SK-N-SH (cell line): ENCODE results near the gene HERC3.

Source experiments
- ELF1 ChIP-seq: IDR thresholded peaks from 2 replicates; pipeline ENCODE4 v1.4.0; 2012
- EP300 ChIP-seq, 2 experiments: IDR thresholded peaks; 2 replicates each; pipeline versions ENCODE4 v1.4.0 to v1.6.1; 2012; ENCODE audit warnings: borderline replicate concordance in 1 of 2, low read depth in 1 of 2, low read length in 1 of 2
- FOXM1 ChIP-seq: IDR thresholded peaks from 2 replicates; pipeline ENCODE4 v1.4.0; 2012; ENCODE audit warnings: low read depth, mild to moderate bottlenecking
- GATA2 ChIP-seq: sonication (generic); formaldehyde crosslinking; IDR thresholded peaks from 2 replicates; pipeline ENCODE4 v1.5.0; 2020; ENCODE audit warnings: mild to moderate bottlenecking, missing genetic modification reagents
- MXI1 ChIP-seq: IDR thresholded peaks from 2 replicates; pipeline ENCODE4 v1.6.1; 2012; ENCODE audit warnings: mild to moderate bottlenecking, low read depth, low read length, improper control_type of control experiment
- NRF1 ChIP-seq: IDR thresholded peaks from 2 replicates; pipeline ENCODE4 v1.6.1; 2012; ENCODE audit warnings: low read depth, mild to moderate bottlenecking, low read length
- POLR2AphosphoS5 ChIP-seq: IDR thresholded peaks from 2 replicates; pipeline ENCODE4 v1.6.1; 2012; ENCODE audit warnings: low read depth, low read length
- RCOR1 ChIP-seq: fragments of 150-350 bp; IDR thresholded peaks from 2 replicates; pipeline ENCODE4 v1.6.1; 2017; ENCODE audit warnings: antibody characterized with exemption, low read length
- SMC3 ChIP-seq: IDR thresholded peaks from 2 replicates; pipeline ENCODE4 v1.6.1; 2012; ENCODE audit warnings: low read depth, low read length, improper control_type of control experiment
- TAF1 ChIP-seq: IDR thresholded peaks from 2 replicates; pipeline ENCODE4 v1.6.1; 2012; ENCODE audit warnings: low read depth, mild to moderate bottlenecking, low read length, moderate library complexity, borderline replicate concordance
- TF ChIP-seq, protein P1 (sequence below): fragments of 200-600 bp; sonication (generic); IDR thresholded peaks from 2 replicates; pipeline ENCODE4 v1.6.1; 2017; ENCODE audit warnings: antibody characterized with exemption, mild to moderate bottlenecking, moderate library complexity
- TF ChIP-seq, protein P2 (sequence below): fragments of 150-350 bp; IDR thresholded peaks from 2 replicates; pipeline ENCODE4 v1.6.1; 2017; ENCODE audit warnings: antibody characterized with exemption, low read length, low read depth, borderline replicate concordance
- TF ChIP-seq, protein P3 (sequence below): IDR thresholded peaks from 2 replicates; pipeline ENCODE4 v1.6.1; 2012; ENCODE audit warnings: mild to moderate bottlenecking, low read depth, low read length, moderate library complexity

DNA sequence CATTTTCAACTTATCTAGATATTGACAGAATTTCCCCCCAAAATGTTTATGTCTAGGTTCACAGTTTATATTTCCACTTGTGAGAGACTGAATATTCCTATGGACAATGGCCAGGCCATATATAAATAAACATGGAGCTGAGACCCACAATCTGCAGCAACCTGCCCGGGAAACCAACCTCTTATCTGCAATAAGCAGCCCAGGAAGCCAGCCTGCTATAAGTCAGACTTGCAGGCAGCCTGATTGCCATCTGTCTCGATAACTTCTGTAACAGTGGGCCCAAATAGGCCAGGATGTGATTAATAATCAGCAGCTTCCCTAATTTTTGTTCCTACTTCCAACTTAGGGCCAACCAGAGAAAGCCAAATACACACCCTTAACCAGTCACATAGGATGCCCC is 110.5 kb downstream of the HERC3 start:
- TF ChIP-seq FOXM1 (no peak), POLR2AphosphoS5 (no peak), EP300 (IDR thresholded peaks at IDR 0.05; ENCODE audit: borderline replicate concordance in 1 of 2, low read depth in 1 of 2, low read length in 1 of 2) (no peak), TAF1 (no peak), SMC3 (no peak), NRF1 (no peak), RCOR1 (no peak), MXI1 (no peak), GATA2 (CRISPR knock-in tag) (no peak), ELF1 (no peak)
- TF ChIP-seq, protein P1, sequence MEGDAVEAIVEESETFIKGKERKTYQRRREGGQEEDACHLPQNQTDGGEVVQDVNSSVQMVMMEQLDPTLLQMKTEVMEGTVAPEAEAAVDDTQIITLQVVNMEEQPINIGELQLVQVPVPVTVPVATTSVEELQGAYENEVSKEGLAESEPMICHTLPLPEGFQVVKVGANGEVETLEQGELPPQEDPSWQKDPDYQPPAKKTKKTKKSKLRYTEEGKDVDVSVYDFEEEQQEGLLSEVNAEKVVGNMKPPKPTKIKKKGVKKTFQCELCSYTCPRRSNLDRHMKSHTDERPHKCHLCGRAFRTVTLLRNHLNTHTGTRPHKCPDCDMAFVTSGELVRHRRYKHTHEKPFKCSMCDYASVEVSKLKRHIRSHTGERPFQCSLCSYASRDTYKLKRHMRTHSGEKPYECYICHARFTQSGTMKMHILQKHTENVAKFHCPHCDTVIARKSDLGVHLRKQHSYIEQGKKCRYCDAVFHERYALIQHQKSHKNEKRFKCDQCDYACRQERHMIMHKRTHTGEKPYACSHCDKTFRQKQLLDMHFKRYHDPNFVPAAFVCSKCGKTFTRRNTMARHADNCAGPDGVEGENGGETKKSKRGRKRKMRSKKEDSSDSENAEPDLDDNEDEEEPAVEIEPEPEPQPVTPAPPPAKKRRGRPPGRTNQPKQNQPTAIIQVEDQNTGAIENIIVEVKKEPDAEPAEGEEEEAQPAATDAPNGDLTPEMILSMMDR = no peak
- TF ChIP-seq, protein P2, sequence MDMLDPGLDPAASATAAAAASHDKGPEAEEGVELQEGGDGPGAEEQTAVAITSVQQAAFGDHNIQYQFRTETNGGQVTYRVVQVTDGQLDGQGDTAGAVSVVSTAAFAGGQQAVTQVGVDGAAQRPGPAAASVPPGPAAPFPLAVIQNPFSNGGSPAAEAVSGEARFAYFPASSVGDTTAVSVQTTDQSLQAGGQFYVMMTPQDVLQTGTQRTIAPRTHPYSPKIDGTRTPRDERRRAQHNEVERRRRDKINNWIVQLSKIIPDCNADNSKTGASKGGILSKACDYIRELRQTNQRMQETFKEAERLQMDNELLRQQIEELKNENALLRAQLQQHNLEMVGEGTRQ = no peak
- TF ChIP-seq, protein P3, sequence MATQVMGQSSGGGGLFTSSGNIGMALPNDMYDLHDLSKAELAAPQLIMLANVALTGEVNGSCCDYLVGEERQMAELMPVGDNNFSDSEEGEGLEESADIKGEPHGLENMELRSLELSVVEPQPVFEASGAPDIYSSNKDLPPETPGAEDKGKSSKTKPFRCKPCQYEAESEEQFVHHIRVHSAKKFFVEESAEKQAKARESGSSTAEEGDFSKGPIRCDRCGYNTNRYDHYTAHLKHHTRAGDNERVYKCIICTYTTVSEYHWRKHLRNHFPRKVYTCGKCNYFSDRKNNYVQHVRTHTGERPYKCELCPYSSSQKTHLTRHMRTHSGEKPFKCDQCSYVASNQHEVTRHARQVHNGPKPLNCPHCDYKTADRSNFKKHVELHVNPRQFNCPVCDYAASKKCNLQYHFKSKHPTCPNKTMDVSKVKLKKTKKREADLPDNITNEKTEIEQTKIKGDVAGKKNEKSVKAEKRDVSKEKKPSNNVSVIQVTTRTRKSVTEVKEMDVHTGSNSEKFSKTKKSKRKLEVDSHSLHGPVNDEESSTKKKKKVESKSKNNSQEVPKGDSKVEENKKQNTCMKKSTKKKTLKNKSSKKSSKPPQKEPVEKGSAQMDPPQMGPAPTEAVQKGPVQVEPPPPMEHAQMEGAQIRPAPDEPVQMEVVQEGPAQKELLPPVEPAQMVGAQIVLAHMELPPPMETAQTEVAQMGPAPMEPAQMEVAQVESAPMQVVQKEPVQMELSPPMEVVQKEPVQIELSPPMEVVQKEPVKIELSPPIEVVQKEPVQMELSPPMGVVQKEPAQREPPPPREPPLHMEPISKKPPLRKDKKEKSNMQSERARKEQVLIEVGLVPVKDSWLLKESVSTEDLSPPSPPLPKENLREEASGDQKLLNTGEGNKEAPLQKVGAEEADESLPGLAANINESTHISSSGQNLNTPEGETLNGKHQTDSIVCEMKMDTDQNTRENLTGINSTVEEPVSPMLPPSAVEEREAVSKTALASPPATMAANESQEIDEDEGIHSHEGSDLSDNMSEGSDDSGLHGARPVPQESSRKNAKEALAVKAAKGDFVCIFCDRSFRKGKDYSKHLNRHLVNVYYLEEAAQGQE = no peak
